OCI-LY7 (cell line): Measurements from ENCODE around the gene WNT9B.
A peak's percentile ranks its signal among the peaks of the same experiment; 100 is the strongest.

Experiments
- CTCF ChIP-seq: fragments of 200-600 bp; sonication (generic); conservative IDR thresholded peaks from 2 replicates; pipeline ENCODE4 v1.5.1; 2014; ENCODE audit warnings: mild to moderate bottlenecking, antibody characterized with exemption, low read length, moderate library complexity, mixed read lengths
- EZH2phosphoT487 ChIP-seq: fragments of 200-600 bp; sonication (generic); IDR thresholded peaks from 2 replicates; pipeline ENCODE4 v1.6.1; 2018; ENCODE audit warnings: low read depth, borderline replicate concordance, mild to moderate bottlenecking, mixed run types, antibody characterized with exemption, low read length, moderate library complexity, mixed read lengths

- no peak for TF ChIP-seq EZH2phosphoT487
- TF ChIP-seq CTCF: peak; percentile 86
Measured at GRCh38 chr17:46842835-46843234, 8.5 kb upstream of the WNT9B start.
